GM19099 (cell line): Measurements from ENCODE around the gene RDM1.

ENCODE experiments used
- POLR2A ChIP-seq: IDR thresholded peaks from 3 replicates; pipeline ENCODE4 v1.6.1; 2011; ENCODE audit warnings: low read depth; ENCODE audit not compliant: insufficient read length; ENCODE audit errors: extremely low read depth

The RDM1 gene

GRCh38 chr17:35892091-35893035 lies 38.2 kb downstream of the RDM1 start:
- no peak for TF ChIP-seq POLR2A

DNA sequence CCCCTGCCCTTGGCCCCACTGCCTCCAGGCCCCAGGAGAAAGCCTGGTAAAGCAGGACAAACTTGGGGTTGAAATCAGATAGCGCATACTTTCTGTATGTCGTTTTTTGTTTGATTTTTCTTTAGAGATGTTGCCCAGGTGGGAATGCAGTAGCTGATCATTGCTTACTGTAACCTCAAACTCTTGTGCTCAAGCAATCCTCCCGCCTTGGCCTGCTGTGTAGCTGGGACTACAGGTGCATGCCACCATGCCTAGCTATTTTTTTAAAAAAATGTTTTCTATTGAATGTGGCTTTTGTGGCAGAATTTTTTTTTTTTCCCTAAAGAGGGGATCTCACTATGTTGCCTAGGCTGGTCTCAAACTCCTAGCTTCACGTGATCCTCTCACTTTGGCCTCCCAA lies 39.3 kb downstream of the RDM1 start:
- no peak for TF ChIP-seq POLR2A

- TF ChIP-seq POLR2A, result no peak
Observed at GRCh38 chr17:35890774-35891155, 39.8 kb downstream of the RDM1 start.

GRCh38 chr17:35889818-35890773 lies 40.5 kb downstream of the RDM1 start:
- no peak for TF ChIP-seq POLR2A

- TF ChIP-seq POLR2A, result no peak
Observed at GRCh38 chr17:35889241-35889640, 41.3 kb downstream of the RDM1 start.

- peak; percentile 95 for TF ChIP-seq POLR2A
Observed at GRCh38 chr17:35879773-35880654, 50.6 kb downstream of the RDM1 start, which contains the start of gene CCL5. TSS of gene CCL5 (minus strand) at chr17:35880360.

- TF ChIP-seq POLR2A, result no peak
Observed at GRCh38 chr17:35878361-35878760, 52.2 kb downstream of the RDM1 start.

DNA sequence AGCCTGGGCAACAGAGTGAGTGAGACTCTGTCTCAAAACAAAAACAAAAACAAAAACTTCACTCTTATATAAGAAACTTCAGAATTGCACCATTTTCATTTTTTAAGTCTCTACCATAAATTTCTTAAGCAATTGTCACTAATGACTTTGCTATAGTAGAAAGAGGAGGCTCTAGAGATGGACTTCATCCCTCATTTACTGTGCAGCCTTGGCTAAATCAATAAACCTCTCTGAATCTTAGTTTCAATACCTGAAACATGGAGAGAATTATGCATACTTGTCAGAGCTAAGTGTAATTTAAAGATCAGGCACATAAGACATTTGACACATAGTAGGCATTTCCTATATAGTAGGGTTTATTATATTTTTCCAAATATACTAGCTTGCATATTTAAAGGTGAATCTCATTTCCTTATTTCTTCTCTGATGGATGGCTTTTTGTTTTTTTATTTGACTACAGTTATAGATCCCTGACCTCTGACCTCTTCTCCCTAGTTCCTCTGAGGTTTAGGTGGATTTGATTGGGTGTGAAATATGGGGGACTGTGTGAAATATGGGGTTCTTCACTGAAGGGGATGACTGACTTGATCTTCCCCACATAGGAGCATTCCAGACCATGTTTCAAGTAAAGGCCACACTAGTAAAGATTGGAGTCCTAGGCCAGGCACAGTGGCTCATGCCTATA lies 53.1 kb downstream of the RDM1 start:
- TF ChIP-seq POLR2A, result no peak

DNA sequence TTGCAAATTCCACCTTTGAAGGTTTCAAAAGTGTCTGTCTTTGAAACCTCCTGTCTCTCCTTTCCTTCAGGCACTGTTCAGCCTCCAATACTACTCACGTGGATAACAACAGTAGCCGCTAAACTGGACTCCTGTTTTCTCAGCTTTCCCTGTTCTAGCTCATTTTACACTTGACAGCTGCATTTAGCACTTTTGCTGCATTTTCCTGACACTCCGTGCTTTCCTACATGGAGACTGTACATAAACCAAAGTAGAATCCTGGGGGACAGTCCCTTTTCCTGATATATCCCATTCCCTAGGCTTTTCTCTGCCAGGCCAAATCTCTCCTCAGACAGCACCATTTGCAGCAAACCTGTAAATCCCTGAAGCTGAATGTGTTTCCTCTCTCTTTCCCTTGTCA lies 54.0 kb downstream of the RDM1 start:
- no peak for TF ChIP-seq POLR2A

DNA sequence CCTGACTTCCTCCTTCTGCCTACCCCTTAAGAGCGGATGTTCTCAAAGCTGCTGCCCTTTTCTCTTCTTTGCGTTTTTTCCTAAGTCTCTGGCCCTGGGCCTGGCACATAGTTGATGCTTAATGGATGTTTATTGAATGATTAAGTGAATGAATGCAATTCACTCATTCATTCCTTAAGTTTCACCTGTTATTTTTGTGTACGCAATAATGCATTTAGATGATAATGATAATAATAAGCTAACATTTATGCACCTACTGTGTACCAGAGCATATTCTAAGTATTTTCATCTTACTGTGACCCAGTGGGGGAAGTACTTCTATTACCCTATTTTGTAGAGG lies 54.8 kb downstream of the RDM1 start:
- TF ChIP-seq POLR2A, result no peak

DNA sequence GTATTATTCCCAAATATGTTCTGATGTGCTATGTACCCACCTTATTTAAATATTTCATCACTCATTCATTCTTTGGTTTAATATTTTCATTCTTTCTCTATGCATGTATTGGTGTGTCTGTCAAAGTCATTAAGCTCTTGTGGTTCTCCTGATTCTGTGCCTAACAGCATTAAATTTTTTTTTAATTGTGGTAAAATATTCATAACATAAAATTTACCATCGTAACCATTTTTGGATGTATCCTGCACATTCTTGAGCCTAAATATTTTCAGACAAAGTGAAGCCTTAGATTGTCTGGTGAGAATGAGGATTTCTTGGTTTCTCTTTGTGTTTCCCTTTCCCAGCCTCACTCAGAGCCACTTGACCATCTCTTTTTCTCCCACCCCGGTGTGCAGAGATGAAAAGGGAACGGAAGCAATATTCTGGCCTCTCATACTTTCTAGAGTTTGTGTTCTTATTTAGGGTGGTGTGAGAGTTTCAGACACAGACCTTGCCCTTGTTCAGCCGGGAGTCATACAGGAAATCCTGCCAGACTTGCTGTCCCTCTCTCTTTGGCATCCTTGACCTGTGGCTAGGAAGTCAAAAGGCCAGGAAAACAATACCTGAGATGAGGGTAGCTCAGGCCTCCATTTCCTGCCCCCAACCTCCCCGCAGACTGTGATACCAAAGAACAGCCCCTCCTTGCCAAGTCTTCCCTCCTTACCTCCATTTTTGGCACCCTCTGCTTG lies 55.3 kb downstream of the RDM1 start:
- no peak for TF ChIP-seq POLR2A

DNA sequence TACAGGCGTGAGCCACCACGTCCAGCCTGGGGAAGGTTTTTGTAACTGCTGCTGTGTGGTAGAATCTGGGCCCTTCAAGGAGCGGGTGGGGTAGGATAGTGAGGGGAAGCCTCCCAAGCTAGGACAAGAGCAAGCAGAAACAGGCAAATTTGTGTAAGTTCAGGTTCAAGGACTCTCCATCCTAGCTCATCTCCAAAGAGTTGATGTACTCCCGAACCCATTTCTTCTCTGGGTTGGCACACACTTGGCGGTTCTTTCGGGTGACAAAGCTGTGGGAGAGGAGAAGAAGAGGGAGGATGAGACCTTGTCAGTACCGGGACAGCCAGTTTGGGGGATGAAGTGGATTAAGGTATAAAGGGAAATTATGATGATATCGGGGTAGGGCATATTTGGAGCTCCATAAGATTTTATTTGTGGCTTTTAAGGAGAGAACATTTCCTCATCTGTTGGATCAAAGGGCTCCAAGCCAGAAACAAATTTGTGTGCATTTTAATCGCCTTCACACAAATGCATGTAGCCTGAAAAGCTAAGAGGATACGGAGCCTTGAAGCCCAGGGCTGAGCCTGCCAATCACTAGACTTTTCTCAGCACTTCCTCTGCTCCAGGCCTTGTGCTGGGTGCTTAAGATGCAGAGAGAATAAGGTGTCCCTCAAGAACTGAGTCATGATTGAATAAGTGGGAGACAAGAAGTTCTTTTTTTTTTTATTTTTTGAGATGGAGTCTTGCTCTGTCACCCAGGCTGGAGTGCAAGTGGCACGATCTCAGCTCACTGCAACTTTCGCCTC lies 58.2 kb downstream of the RDM1 start:
- no peak for TF ChIP-seq POLR2A
